Hepatocyte (in vitro differentiated cells): ENCODE results near the gene EVI5L. TPM values are rescaled to one million over a fixed set of nuclear protein-coding genes. Genes with fewer than 3 reads are reported as not detected.

ENCODE experiments used
- DNase-seq: peaks from one replicate; pipeline ENCODE4 v3.0.0-alpha.2; 2016; ENCODE audit warnings: low spot score
- H2AFZ ChIP-seq: fragments of 200-600 bp; sonication (generic); 2 replicates; pipeline ENCODE4 v1.6.0; 2016; ENCODE audit warnings: antibody characterized with exemption, mild to moderate bottlenecking
- H3K27ac ChIP-seq: fragments of 200-600 bp; sonication (generic); 2 replicates; pipeline ENCODE4 v1.5.1; 2016; ENCODE audit warnings: mild to moderate bottlenecking
- H3K27me3 ChIP-seq: fragments of 200-600 bp; sonication (generic); 2 replicates; pipeline ENCODE4 v1.6.1; 2016
- H3K36me3 ChIP-seq: fragments of 200-600 bp; sonication (generic); replicated peaks from 2 replicates; pipeline ENCODE4 v1.5.1; 2016; ENCODE audit warnings: low read depth; ENCODE audit not compliant: insufficient read depth
- H3K4me1 ChIP-seq: fragments of 200-600 bp; sonication (generic); 2 replicates; pipeline ENCODE4 v1.5.1; 2016; ENCODE audit warnings: mild to moderate bottlenecking, moderate library complexity; ENCODE audit not compliant: insufficient read depth
- H3K4me2 ChIP-seq: fragments of 200-600 bp; sonication (generic); 2 replicates; pipeline ENCODE4 v1.6.0; 2016
- H3K4me3 ChIP-seq: fragments of 200-600 bp; sonication (generic); 2 replicates; pipeline ENCODE4 v1.5.1; 2016; ENCODE audit warnings: mild to moderate bottlenecking
- H3K79me2 ChIP-seq: fragments of 200-600 bp; sonication (generic); 2 replicates; pipeline ENCODE4 v1.6.0; 2017; ENCODE audit warnings: mild to moderate bottlenecking
- H3K9me2 ChIP-seq: fragments of 200-600 bp; sonication (generic); replicated peaks from 2 replicates; pipeline ENCODE4 v1.6.0; 2017; ENCODE audit warnings: mild to moderate bottlenecking; ENCODE audit not compliant: insufficient read depth
- H3K9me3 ChIP-seq: fragments of 200-600 bp; sonication (generic); 2 replicates; pipeline ENCODE4 v1.5.1; 2016; ENCODE audit warnings: low read depth, mild to moderate bottlenecking
- H4K20me1 ChIP-seq: fragments of 200-600 bp; sonication (generic); 2 replicates; pipeline ENCODE4 v1.6.0; 2016; ENCODE audit warnings: mild to moderate bottlenecking; ENCODE audit not compliant: insufficient read depth, poor library complexity, severe bottlenecking
- CTCF ChIP-seq: fragments of 200-600 bp; sonication (generic); IDR thresholded peaks from 2 replicates; pipeline ENCODE4 v1.5.1; 2016; ENCODE audit warnings: antibody characterized with exemption, mild to moderate bottlenecking; ENCODE audit not compliant: poor library complexity
- EZH2 ChIP-seq: fragments of 200-600 bp; sonication (generic); IDR thresholded peaks from 2 replicates; pipeline ENCODE4 v1.6.1; 2016; ENCODE audit warnings: antibody characterized with exemption, mild to moderate bottlenecking, borderline replicate concordance
- EZH2phosphoT487 ChIP-seq: fragments of 200-600 bp; sonication (generic); IDR thresholded peaks from one replicate; pipeline ENCODE4 v1.6.1; 2018; ENCODE audit warnings: antibody characterized with exemption, mild to moderate bottlenecking, low read depth, moderate library complexity; ENCODE audit not compliant: unreplicated experiment, severe bottlenecking
- WGBS: methylation state at CpG from one replicate; pipeline ENCODE4 v1.1.6; 2016; ENCODE audit warnings: low lambda C conversion rate; ENCODE audit errors: missing lambda C conversion rate; 5-methylcytosine and 5-hydroxymethylcytosine counted together
- polyA plus RNA-seq: library from polyadenylated mRNA; unstranded; fragments of >200 nt; fragmentation: Nextera tagmentation; extraction: Ambion mirVana; gene quantifications from 2 replicates; pipeline ENCODE4 v1.2.1, GENCODE V29; 2016
- total RNA-seq: library from RNA; depleted of rRNA; stranded (reverse); fragments of >200 nt; gene quantifications from 2 replicates; pipeline ENCODE4 v1.2.3, GENCODE V29; 2014

The EVI5L gene
- total and polyA plus RNA-seq, 2 experiments from 2014 or later = 10.7 to 11.5 TPM

DNA sequence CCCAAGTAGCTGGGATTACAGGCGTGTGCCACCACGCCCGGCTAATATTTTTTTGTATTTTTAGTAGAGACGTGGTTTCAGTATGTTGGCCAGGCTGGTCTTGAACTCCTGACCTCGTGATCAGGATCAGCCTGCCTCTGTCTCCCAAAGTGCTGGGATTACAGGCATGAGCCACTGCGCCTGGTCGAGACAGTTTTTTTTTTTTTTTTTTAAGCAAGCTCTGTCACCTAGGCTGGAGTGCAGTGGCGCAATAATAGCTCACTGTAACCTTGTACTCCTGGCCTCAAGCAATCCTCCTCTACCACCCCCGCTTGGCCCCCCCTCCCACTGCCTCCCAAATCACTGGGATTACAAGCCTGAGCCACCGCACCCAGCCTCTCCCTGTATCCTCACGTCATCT is 67.3 kb downstream of the EVI5L start:
- peaks cover 1% of the 10 kb centered on the region for H3K4me1 ChIP-seq
- no peak overlapping the region for H2AFZ ChIP-seq
- no peak for TF ChIP-seq EZH2phosphoT487
- TF ChIP-seq CTCF = no peak
- no peak overlapping the region for H3K27ac ChIP-seq
- no peaks in the 10 kb centered on the region for H3K27me3 ChIP-seq
- no peak for DNase-seq
- 81% methylated on average over 11 of the region's 11 CpGs for whole genome bisulfite sequencing
- H3K36me3 ChIP-seq = no peaks in the 10 kb centered on the region
- H4K20me1 ChIP-seq = no peaks in the 10 kb centered on the region
- no peaks in the 10 kb centered on the region for H3K79me2 ChIP-seq
- H3K4me3 ChIP-seq = no peak overlapping the region
- no peak overlapping the region for H3K4me2 ChIP-seq
- no peaks in the 10 kb centered on the region for H3K9me2 ChIP-seq
- no peaks in the 10 kb centered on the region for H3K9me3 ChIP-seq

- H3K9me3 ChIP-seq = no peaks in the 10 kb centered on the region
- H3K4me1 ChIP-seq = peaks cover 9% of the 10 kb centered on the region
- H3K4me2 ChIP-seq = no peak overlapping the region
- H3K36me3 ChIP-seq = no peaks in the 10 kb centered on the region
- no peak overlapping the region for H3K27ac ChIP-seq
- no peak for DNase-seq
- no peaks in the 10 kb centered on the region for H4K20me1 ChIP-seq
- H3K4me3 ChIP-seq = no peak overlapping the region
- peaks cover 5% of the 10 kb centered on the region for H3K79me2 ChIP-seq
- TF ChIP-seq CTCF (no peak), EZH2phosphoT487 (no peak), EZH2 (no peak)
- no peaks in the 10 kb centered on the region for H3K27me3 ChIP-seq
- no peak overlapping the region for H2AFZ ChIP-seq
- WGBS = 97% methylated on average over 15 of the region's 16 CpGs
- no peaks in the 10 kb centered on the region for H3K9me2 ChIP-seq
These were observed 68.9 kb downstream of the EVI5L start for GRCh38 chr19:7898967-7899366.

GRCh38 chr19:7899751-7900378 is 69.8 kb downstream of the EVI5L start:
- Histone ChIP-seq H3K27ac (no peak overlapping the region), H3K4me2 (no peak overlapping the region), H2AFZ (no peak overlapping the region), H3K4me1 (peaks cover 13% of the 10 kb centered on the region), H4K20me1 (peaks cover 8% of the 10 kb centered on the region), H3K36me3 (no peaks in the 10 kb centered on the region), H3K4me3 (no peak overlapping the region), H3K27me3 (no peaks in the 10 kb centered on the region), H3K9me3 (no peaks in the 10 kb centered on the region), H3K9me2 (no peaks in the 10 kb centered on the region), H3K79me2 (peaks cover 14% of the 10 kb centered on the region)
- TF ChIP-seq EZH2 = no peak
- TF ChIP-seq EZH2phosphoT487 = no peak
- TF ChIP-seq CTCF = no peak
- WGBS = 96% methylated on average over 32 of the region's 34 CpGs
- DNase-seq = no peak
